Motor neuron (in vitro differentiated cells): ENCODE measurements around the gene BRCA1. TPM values are rescaled to one million over a fixed set of nuclear protein-coding genes. Genes with fewer than 3 reads are reported as not detected.
"Not testable (repeated sequence)": the region's sequence is repeated elsewhere in the genome, so short reads cannot be mapped to it uniquely, and the experiment has no call there.

Experiments
- ATAC-seq, 8 experiments: fragments of 200-7000 bp; cut with Tn5 transposase; replicated peaks in 6 of 8; 2 replicates each; pipeline ENCODE4 v1.8.0; 2021; ENCODE audit warnings: mild to moderate bottlenecking in 8 of 8, moderate library complexity in 8 of 8
- H3K27ac ChIP-seq, 2 donors: fragments of 250-450 bp; sonication (Bioruptor Pico); 2 replicates each; pipeline ENCODE4 v1.9.0; 2021; ENCODE audit warnings: antibody characterized with exemption in 2 of 2, mild to moderate bottlenecking in 2 of 2, moderate library complexity in 1 of 2
- H3K4me1 ChIP-seq, 2 donors: fragments of 250-450 bp; sonication (Bioruptor Pico); replicated peaks in 1 of 2; 2 replicates each; pipeline ENCODE4 v1.6.1; 2021; ENCODE audit warnings: antibody characterized with exemption in 2 of 2, mild to moderate bottlenecking in 2 of 2, moderate library complexity in 1 of 2
- H3K4me3 ChIP-seq, 5 donors: fragments of 250-450 bp; sonication (Bioruptor Pico); 2 replicates each; pipeline ENCODE4 v1.9.0; 2021; ENCODE audit warnings: antibody characterized with exemption in 5 of 5, mild to moderate bottlenecking in 5 of 5, moderate library complexity in 4 of 5
- WGBS, 10 experiments: fragments of 450-650 bp; shearing (Covaris generic); methylation state at CpG; one replicate each; pipeline ENCODE4 v1.0.0; 2022; 5-methylcytosine and 5-hydroxymethylcytosine counted together
- in situ Hi-C, 9 experiments: fragments of 400-800 bp; cut with MboI; loops; one replicate each; pipeline ENCODE4 v1.15.0; 2021; ENCODE audit warnings: low sequenced_read_pairs in 9 of 9, low pct_unique_long_range_greater_than_20kb in 2 of 9; ENCODE audit not compliant: unreplicated experiment in 9 of 9
- total RNA-seq, 8 experiments: library from RNA; unstranded; fragments of 300-600 nt; gene quantifications; 2 replicates each; pipeline versions ENCODE4 v1.2.3 to v1.2.4, GENCODE V29; 2022

The BRCA1 gene
- total RNA-seq, 8 experiments from 2014 or later = 3.2 to 30.0 (median 6.9) TPM

GRCh38 chr17:43125967-43126910 lies 1.1 kb upstream of the BRCA1 start:
- no peak for ATAC-seq
- in situ Hi-C loops = no loop called here
- Histone ChIP-seq H3K4me3 (peak overlapping the region; percentile 45 to 58 (median 47)), H3K4me1 (peaks cover 12% of the 10 kb centered on the region in 2 donors), H3K27ac (peak overlapping the region; percentile 83 to 90)
- WGBS, 10 experiments = 0 to 90% (median 59%) methylated on average over 1 to 23 of the region's 59 CpGs; no CpG with 5 or more reads in 1 of the 10 experiments

- H3K4me1 ChIP-seq = no peaks in the 10 kb centered on the region
- in situ Hi-C loops = no loop called here
- no peak overlapping the region for H3K4me3 ChIP-seq
- WGBS, 10 experiments = 30 to 100% (median 94%) methylated on average over 3 to 13 of the region's 14 CpGs; no CpG with 5 or more reads in 3 of the 10 experiments
- peak in 1 of 8 experiments; percentile 42 for ATAC-seq
- H3K27ac ChIP-seq = no peak overlapping the region
Observed at GRCh38 chr17:43118679-43119615, 6.2 kb downstream of the BRCA1 start.

GRCh38 chr17:43114151-43114552 lies 11.0 kb downstream of the BRCA1 start:
- H3K4me1 ChIP-seq = no peaks in the 10 kb centered on the region
- H3K4me3 ChIP-seq = no peak overlapping the region
- 0 to 100% (median 90%) methylated on average over 1 to 2 of the region's 2 CpGs; no CpG with 5 or more reads in 4 of the 10 experiments for WGBS, 10 experiments
- no peak overlapping the region for H3K27ac ChIP-seq
- ATAC-seq = peak in 1 of 8 experiments; percentile 90
- in situ Hi-C loops = no loop called here

- in situ Hi-C loops = no loop called here
- no peak overlapping the region for H3K4me3 ChIP-seq
- WGBS, 10 experiments = 0 to 100% (median 71%) methylated on average over 1 of the region's 1 CpG; no CpG with 5 or more reads in 3 of the 10 experiments
- H3K27ac ChIP-seq = no peak overlapping the region
- ATAC-seq = no peak
- no peaks in the 10 kb centered on the region for H3K4me1 ChIP-seq
Observed at GRCh38 chr17:43106552-43106951, 18.6 kb downstream of the BRCA1 start.

- H3K4me1 ChIP-seq = no peaks in the 10 kb centered on the region
- ATAC-seq = no peak
- H3K4me3 ChIP-seq = no peak overlapping the region
- in situ Hi-C loops = no loop called here
- H3K27ac ChIP-seq = no peak overlapping the region
Observed at GRCh38 chr17:43105146-43105545, 20.0 kb downstream of the BRCA1 start.

- Histone ChIP-seq H3K27ac (no peak overlapping the region), H3K4me3 (no peak overlapping the region), H3K4me1 (no peaks in the 10 kb centered on the region)
- no peak for ATAC-seq
- WGBS, 10 experiments = 80 to 100% (median 95%) methylated on average over 1 to 3 of the region's 3 CpGs; no CpG with 5 or more reads in 1 of the 10 experiments
- in situ Hi-C loops = no loop called here
Observed at GRCh38 chr17:43104665-43105064, 20.5 kb downstream of the BRCA1 start.

GRCh38 chr17:43095364-43095763 lies 29.8 kb downstream of the BRCA1 start:
- in situ Hi-C loops, H3K4me1 ChIP-seq, H3K27ac ChIP-seq, ATAC-seq, H3K4me3 ChIP-seq: not testable (repeated sequence)
- WGBS, 10 experiments = 60 to 100% (median 86%) methylated on average over 1 to 5 of the region's 5 CpGs; no CpG with 5 or more reads in 1 of the 10 experiments

GRCh38 chr17:43094129-43094835 lies 30.9 kb downstream of the BRCA1 start:
- Histone ChIP-seq H3K27ac (no peak overlapping the region), H3K4me1 (no peaks in the 10 kb centered on the region), H3K4me3 (no peak overlapping the region)
- 53 to 100% (median 91%) methylated on average over 1 to 4 of the region's 4 CpGs for WGBS, 10 experiments
- peak in 3 of 8 experiments; percentile 21 to 91 (median 82) for ATAC-seq
- in situ Hi-C loops = no loop called here

GRCh38 chr17:43092901-43093300 lies 32.3 kb downstream of the BRCA1 start:
- 29 to 97% (median 79%) methylated on average over 1 to 4 of the region's 4 CpGs; no CpG with 5 or more reads in 2 of the 10 experiments for WGBS, 10 experiments
- Histone ChIP-seq H3K4me3 (no peak overlapping the region), H3K4me1 (no peaks in the 10 kb centered on the region), H3K27ac (no peak overlapping the region)
- in situ Hi-C loops = no loop called here
- ATAC-seq = peak in 1 of 8 experiments; percentile 60

GRCh38 chr17:43090022-43090421 lies 35.1 kb downstream of the BRCA1 start:
- in situ Hi-C loops = no loop called here
- Histone ChIP-seq H3K27ac (no peak overlapping the region), H3K4me3 (no peak overlapping the region), H3K4me1 (peaks cover 2 to 14% of the 10 kb centered on the region in 2 donors)
- ATAC-seq = no peak
- WGBS, 10 experiments = 67 to 100% (median 100%) methylated on average over 1 to 2 of the region's 2 CpGs; no CpG with 5 or more reads in 2 of the 10 experiments

- in situ Hi-C loops = no loop called here
- WGBS, 10 experiments = 50 to 100% (median 89%) methylated on average over 1 to 2 of the region's 2 CpGs; no CpG with 5 or more reads in 1 of the 10 experiments
- Histone ChIP-seq H3K4me1 (peaks cover 2 to 18% of the 10 kb centered on the region in 2 donors), H3K27ac (no peak overlapping the region), H3K4me3 (no peak overlapping the region)
- peak in 1 of 8 experiments; percentile 44 for ATAC-seq
Observed at GRCh38 chr17:43085474-43085873, 39.7 kb downstream of the BRCA1 start.

- Histone ChIP-seq H3K27ac (no peak overlapping the region), H3K4me1 (peaks cover 0 to 3% of the 10 kb centered on the region in 2 donors), H3K4me3 (no peak overlapping the region)
- in situ Hi-C loops = no loop called here
- ATAC-seq = no peak
- WGBS, 10 experiments = 50 to 88% (median 80%) methylated on average over 1 of the region's 1 CpG; no CpG with 5 or more reads in 5 of the 10 experiments
Observed at GRCh38 chr17:43079641-43080302, 45.4 kb downstream of the BRCA1 start.
